WTC11 (cell line): ENCODE measurements around the gene POLR1C.

Experiments
- ATF1 ChIP-seq: sonication (generic); formaldehyde crosslinking; IDR thresholded peaks from 2 replicates; pipeline ENCODE4 v1.8.1; 2023; ENCODE audit warnings: mild to moderate bottlenecking, moderate library complexity, missing genetic modification reagents
- CBFB ChIP-seq: sonication (generic); formaldehyde crosslinking; IDR thresholded peaks from 2 replicates; pipeline ENCODE4 v1.8.1; 2022; ENCODE audit warnings: mild to moderate bottlenecking, low read depth, missing genetic modification reagents
- CREM ChIP-seq: sonication (generic); formaldehyde crosslinking; IDR thresholded peaks from 2 replicates; pipeline ENCODE4 v1.8.1; 2022; ENCODE audit warnings: mild to moderate bottlenecking, missing genetic modification reagents, moderate library complexity
- ETV6 ChIP-seq: sonication (generic); formaldehyde crosslinking; IDR thresholded peaks from 2 replicates; pipeline ENCODE4 v1.8.1; 2022; ENCODE audit warnings: mild to moderate bottlenecking, missing genetic modification reagents
- IRF2 ChIP-seq: sonication (generic); formaldehyde crosslinking; IDR thresholded peaks from 2 replicates; pipeline ENCODE4 v1.8.0; 2022; ENCODE audit warnings: low read depth, missing genetic modification reagents, borderline replicate concordance
- NR3C1 ChIP-seq: sonication (generic); formaldehyde crosslinking; conservative IDR thresholded peaks from 2 replicates; pipeline ENCODE4 v1.8.1; 2023; ENCODE audit warnings: low read depth, mild to moderate bottlenecking, missing genetic modification reagents
- OVOL2 ChIP-seq: fragments of 250-450 bp; sonication (Bioruptor Pico); IDR thresholded peaks from 2 replicates; pipeline ENCODE4 v1.9.0; 2021; ENCODE audit warnings: mild to moderate bottlenecking, borderline replicate concordance
- SP1 ChIP-seq: sonication (generic); formaldehyde crosslinking; conservative IDR thresholded peaks from 2 replicates; pipeline ENCODE4 v1.8.1; 2022; ENCODE audit warnings: missing genetic modification reagents
- TP53 ChIP-seq: sonication (generic); formaldehyde crosslinking; IDR thresholded peaks from 2 replicates; pipeline ENCODE4 v1.8.1; 2023; ENCODE audit warnings: mild to moderate bottlenecking, missing genetic modification reagents
- ZNF138 ChIP-seq: sonication (generic); formaldehyde crosslinking; conservative IDR thresholded peaks from 2 replicates; pipeline ENCODE4 v1.8.1; 2022; ENCODE audit warnings: mild to moderate bottlenecking, moderate library complexity, missing genetic modification reagents
- TF ChIP-seq, protein P1 (sequence below): sonication (generic); formaldehyde crosslinking; IDR thresholded peaks from 2 replicates; pipeline ENCODE4 v1.8.1; 2022; ENCODE audit warnings: missing genetic modification reagents, borderline replicate concordance
- TF ChIP-seq, protein P2 (sequence below): fragments of 200-600 bp; IDR thresholded peaks from 2 replicates; pipeline ENCODE4 v1.8.0; 2022; ENCODE audit warnings: antibody characterized with exemption
- TF ChIP-seq, protein P3 (sequence below): sonication (generic); formaldehyde crosslinking; IDR thresholded peaks from 2 replicates; pipeline ENCODE4 v1.8.1; 2022; ENCODE audit warnings: mild to moderate bottlenecking, moderate library complexity, missing genetic modification reagents
- TF ChIP-seq, protein P4 (sequence below): sonication (generic); formaldehyde crosslinking; IDR thresholded peaks from 2 replicates; pipeline ENCODE4 v1.8.0; 2022; ENCODE audit warnings: mild to moderate bottlenecking, missing genetic modification reagents

DNA sequence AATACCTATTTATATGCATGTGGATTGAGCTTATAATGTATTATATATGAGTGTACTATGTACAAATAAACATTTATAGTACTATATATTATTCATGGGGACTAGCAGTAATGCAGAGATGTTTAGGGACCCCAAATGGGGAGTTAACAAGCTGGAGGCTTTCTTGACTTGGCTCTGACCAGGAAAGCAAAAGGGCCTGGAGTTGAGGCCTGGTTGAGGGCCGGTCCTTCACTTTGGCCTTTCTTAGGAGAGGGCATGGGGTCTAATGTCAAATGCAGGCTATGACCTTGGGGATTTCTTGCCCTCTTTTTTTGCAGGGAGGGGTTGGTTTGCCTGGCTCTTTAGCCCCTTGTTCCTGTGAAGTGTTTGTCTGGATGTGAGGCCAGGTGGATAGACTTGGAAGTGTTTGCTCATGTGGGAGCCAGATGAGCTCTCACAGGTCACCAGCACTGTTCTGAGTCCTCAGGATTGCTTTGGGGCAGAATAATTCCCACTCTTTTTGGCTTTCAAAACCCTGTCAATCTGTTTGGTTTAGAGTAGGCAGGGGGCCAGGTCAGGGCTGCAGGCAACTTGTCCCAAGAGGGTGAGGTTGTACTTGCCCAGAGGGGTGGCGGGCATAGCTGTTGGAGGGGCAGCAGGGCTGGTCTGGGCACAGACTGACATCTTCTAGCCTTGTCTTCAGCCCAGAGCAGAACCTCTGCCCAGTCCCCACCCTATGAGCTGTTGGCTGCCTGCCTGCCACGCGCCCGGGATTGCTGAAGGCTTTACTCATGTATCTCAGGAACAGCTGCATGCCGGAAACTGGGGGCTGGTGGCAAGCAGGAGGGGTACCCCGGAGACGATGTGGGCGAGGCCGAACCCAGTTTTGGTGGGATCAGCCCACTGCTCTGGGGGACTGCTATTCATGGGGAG lies 24.9 kb upstream of the POLR1C start:
- TF ChIP-seq SP1 (CRISPR knock-in tag): no peak
- TF ChIP-seq, protein P1, sequence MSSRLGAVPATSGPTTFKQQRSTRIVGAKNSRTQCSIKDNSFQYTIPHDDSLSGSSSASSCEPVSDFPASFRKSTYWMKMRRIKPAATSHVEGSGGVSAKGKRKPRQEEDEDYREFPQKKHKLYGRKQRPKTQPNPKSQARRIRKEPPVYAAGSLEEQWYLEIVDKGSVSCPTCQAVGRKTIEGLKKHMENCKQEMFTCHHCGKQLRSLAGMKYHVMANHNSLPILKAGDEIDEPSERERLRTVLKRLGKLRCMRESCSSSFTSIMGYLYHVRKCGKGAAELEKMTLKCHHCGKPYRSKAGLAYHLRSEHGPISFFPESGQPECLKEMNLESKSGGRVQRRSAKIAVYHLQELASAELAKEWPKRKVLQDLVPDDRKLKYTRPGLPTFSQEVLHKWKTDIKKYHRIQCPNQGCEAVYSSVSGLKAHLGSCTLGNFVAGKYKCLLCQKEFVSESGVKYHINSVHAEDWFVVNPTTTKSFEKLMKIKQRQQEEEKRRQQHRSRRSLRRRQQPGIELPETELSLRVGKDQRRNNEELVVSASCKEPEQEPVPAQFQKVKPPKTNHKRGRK (CRISPR knock-in tag): no peak
- TF ChIP-seq NR3C1 (CRISPR knock-in tag): no peak
- no peak for TF ChIP-seq IRF2 (CRISPR knock-in tag)
- TF ChIP-seq, protein P2, sequence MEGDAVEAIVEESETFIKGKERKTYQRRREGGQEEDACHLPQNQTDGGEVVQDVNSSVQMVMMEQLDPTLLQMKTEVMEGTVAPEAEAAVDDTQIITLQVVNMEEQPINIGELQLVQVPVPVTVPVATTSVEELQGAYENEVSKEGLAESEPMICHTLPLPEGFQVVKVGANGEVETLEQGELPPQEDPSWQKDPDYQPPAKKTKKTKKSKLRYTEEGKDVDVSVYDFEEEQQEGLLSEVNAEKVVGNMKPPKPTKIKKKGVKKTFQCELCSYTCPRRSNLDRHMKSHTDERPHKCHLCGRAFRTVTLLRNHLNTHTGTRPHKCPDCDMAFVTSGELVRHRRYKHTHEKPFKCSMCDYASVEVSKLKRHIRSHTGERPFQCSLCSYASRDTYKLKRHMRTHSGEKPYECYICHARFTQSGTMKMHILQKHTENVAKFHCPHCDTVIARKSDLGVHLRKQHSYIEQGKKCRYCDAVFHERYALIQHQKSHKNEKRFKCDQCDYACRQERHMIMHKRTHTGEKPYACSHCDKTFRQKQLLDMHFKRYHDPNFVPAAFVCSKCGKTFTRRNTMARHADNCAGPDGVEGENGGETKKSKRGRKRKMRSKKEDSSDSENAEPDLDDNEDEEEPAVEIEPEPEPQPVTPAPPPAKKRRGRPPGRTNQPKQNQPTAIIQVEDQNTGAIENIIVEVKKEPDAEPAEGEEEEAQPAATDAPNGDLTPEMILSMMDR: no peak
- no peak for TF ChIP-seq ETV6 (CRISPR knock-in tag)
- TF ChIP-seq, protein P3, sequence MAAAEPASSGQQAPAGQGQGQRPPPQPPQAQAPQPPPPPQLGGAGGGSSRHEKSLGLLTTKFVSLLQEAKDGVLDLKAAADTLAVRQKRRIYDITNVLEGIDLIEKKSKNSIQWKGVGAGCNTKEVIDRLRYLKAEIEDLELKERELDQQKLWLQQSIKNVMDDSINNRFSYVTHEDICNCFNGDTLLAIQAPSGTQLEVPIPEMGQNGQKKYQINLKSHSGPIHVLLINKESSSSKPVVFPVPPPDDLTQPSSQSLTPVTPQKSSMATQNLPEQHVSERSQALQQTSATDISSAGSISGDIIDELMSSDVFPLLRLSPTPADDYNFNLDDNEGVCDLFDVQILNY: no peak
- no peak for TF ChIP-seq OVOL2 (CRISPR knock-in tag)
- TF ChIP-seq, protein P4, sequence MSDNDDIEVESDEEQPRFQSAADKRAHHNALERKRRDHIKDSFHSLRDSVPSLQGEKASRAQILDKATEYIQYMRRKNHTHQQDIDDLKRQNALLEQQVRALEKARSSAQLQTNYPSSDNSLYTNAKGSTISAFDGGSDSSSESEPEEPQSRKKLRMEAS (CRISPR knock-in tag): no peak
- no peak for TF ChIP-seq CBFB (CRISPR knock-in tag)
- TF ChIP-seq TP53 (CRISPR knock-in tag): no peak
- TF ChIP-seq ZNF138 (CRISPR knock-in tag): no peak
- TF ChIP-seq ATF1: no peak
- TF ChIP-seq CREM: no peak
